ENCODE measurements around the gene PDE4A. TPM values are rescaled to one million over a fixed set of nuclear protein-coding genes. Genes with fewer than 3 reads are reported as not detected.

The PDE4A gene
- total and polyA plus RNA-seq, 2 experiments from 2014 or later: 2.8 to 4.3 TPM

GRCh38 chr19:10501971-10502523 lies 81.7 kb downstream of the PDE4A start:
- H3K4me3 ChIP-seq: peak overlapping the region; percentile 97
- peaks cover 10% of the 10 kb centered on the region for H3K4me1 ChIP-seq (ENCODE audit: insufficient read depth)
- H3K9me3 ChIP-seq (ENCODE audit: low read depth): no peaks in the 10 kb centered on the region
- no peaks in the 10 kb centered on the region for H3K27me3 ChIP-seq
- peak overlapping the region; percentile 99 for H3K27ac ChIP-seq
- H4K20me1 ChIP-seq (ENCODE audit: insufficient read depth, poor library complexity, severe bottlenecking): no peaks in the 10 kb centered on the region
- H2AFZ ChIP-seq: peak overlapping the region; percentile 100
- peak overlapping the region; percentile 97 for H3K4me2 ChIP-seq
- DNase-seq (ENCODE audit: low spot score): peak; percentile 70
- no peaks in the 10 kb centered on the region for H3K36me3 ChIP-seq (replicated peaks; ENCODE audit: insufficient read depth, low read depth)
- WGBS (ENCODE audit: low lambda C conversion rate, missing lambda C conversion rate): 4% methylated on average over 35 of the region's 35 CpGs
- H3K79me2 ChIP-seq: peaks cover 48% of the 10 kb centered on the region
- no peaks in the 10 kb centered on the region for H3K9me2 ChIP-seq (replicated peaks; ENCODE audit: insufficient read depth)
- TF ChIP-seq EZH2 (IDR thresholded peaks at IDR 0.05; ENCODE audit: borderline replicate concordance) (no peak), CTCF (IDR thresholded peaks at IDR 0.05; ENCODE audit: poor library complexity) (no peak), EZH2phosphoT487 (IDR thresholded peaks at IDR 0.05; ENCODE audit: low read depth, severe bottlenecking, unreplicated experiment) (no peak)

GRCh38 chr19:10502524-10503001 lies 82.2 kb downstream of the PDE4A start:
- Histone ChIP-seq H3K36me3 (replicated peaks; ENCODE audit: insufficient read depth, low read depth) (no peaks in the 10 kb centered on the region), H3K4me3 (peak overlapping the region; percentile 97), H2AFZ (peak overlapping the region; percentile 100), H3K79me2 (peaks cover 43% of the 10 kb centered on the region), H3K4me1 (ENCODE audit: insufficient read depth) (peaks cover 10% of the 10 kb centered on the region), H3K27ac (peak overlapping the region; percentile 99), H3K9me2 (replicated peaks; ENCODE audit: insufficient read depth) (no peaks in the 10 kb centered on the region), H3K4me2 (peak overlapping the region; percentile 97), H3K27me3 (no peaks in the 10 kb centered on the region), H3K9me3 (ENCODE audit: low read depth) (no peaks in the 10 kb centered on the region), H4K20me1 (ENCODE audit: insufficient read depth, poor library complexity, severe bottlenecking) (no peaks in the 10 kb centered on the region)
- whole genome bisulfite sequencing (ENCODE audit: low lambda C conversion rate, missing lambda C conversion rate): 0% methylated on average over 34 of the region's 65 CpGs
- DNase-seq (ENCODE audit: low spot score): peak; percentile 96
- TF ChIP-seq CTCF (IDR thresholded peaks at IDR 0.05; ENCODE audit: poor library complexity) (peak; percentile 5), EZH2 (IDR thresholded peaks at IDR 0.05; ENCODE audit: borderline replicate concordance) (no peak)

GRCh38 chr19:10503002-10503789 lies 82.9 kb downstream of the PDE4A start, which contains the start of gene KEAP1:
Gene KEAP1, minus strand, starts transcription at chr19:10503356. Its CDS starts 3,323 bp downstream, at chr19:10500033.
- 10% methylated on average over 41 of the region's 73 CpGs for WGBS (ENCODE audit: low lambda C conversion rate, missing lambda C conversion rate)
- Histone ChIP-seq H3K27me3 (no peaks in the 10 kb centered on the region), H3K4me3 (peak within 1 kb of the TSS; percentile 97), H3K9me3 (ENCODE audit: low read depth) (no peaks in the 10 kb centered on the region), H3K4me2 (peak within 1 kb of the TSS; percentile 97), H2AFZ (peak within 1 kb of the TSS; percentile 100), H4K20me1 (ENCODE audit: insufficient read depth, poor library complexity, severe bottlenecking) (no peaks in the 10 kb centered on the region), H3K27ac (peak within 1 kb of the TSS; percentile 99), H3K36me3 (replicated peaks; ENCODE audit: insufficient read depth, low read depth) (no peaks in the 10 kb centered on the region), H3K79me2 (peaks cover 37% of the 10 kb centered on the region), H3K4me1 (ENCODE audit: insufficient read depth) (peaks cover 10% of the 10 kb centered on the region), H3K9me2 (replicated peaks; ENCODE audit: insufficient read depth) (no peaks in the 10 kb centered on the region)
- DNase-seq (ENCODE audit: low spot score): peak; percentile 52
- TF ChIP-seq EZH2 (IDR thresholded peaks at IDR 0.05; ENCODE audit: borderline replicate concordance) (no peak), CTCF (IDR thresholded peaks at IDR 0.05; ENCODE audit: poor library complexity) (no peak), EZH2phosphoT487 (IDR thresholded peaks at IDR 0.05; ENCODE audit: low read depth, severe bottlenecking, unreplicated experiment) (no peak)
